WTC11 (cell line): Measurements from ENCODE around the gene CNNM3. TPM values are rescaled to one million over a fixed set of nuclear protein-coding genes. Genes with fewer than 3 reads are reported as not detected.

Experiments
- ATAC-seq: fragments of 200-7000 bp; cut with Tn5 transposase; 2 replicates; pipeline ENCODE4 v1.10.0; 2021; ENCODE audit warnings: mild to moderate bottlenecking, moderate library complexity
- CTCF ChIA-PET: fragments of 300-600 bp; sonication (Branson Sonifier 250); formaldehyde crosslinking; loops from one replicate; lab custom pipeline; 2021; ENCODE audit warnings: antibody characterized with exemption; lab: Charles Lee
- POLR2A ChIA-PET: fragments of 350-600 bp; sonication (Branson Sonifier 250); formaldehyde crosslinking; loops from one replicate; lab custom pipeline; 2021; ENCODE audit warnings: antibody characterized with exemption; lab: Charles Lee
- DNase-seq: peaks from one replicate; pipeline ENCODE4 v3.0.0; 2021; ENCODE audit warnings: low spot score
- H3K27ac Mint-ChIP-seq: 2 replicates; pipeline ENCODE4 v1.8.0; 2021; ENCODE audit warnings: mixed read lengths
- H3K27me3 Mint-ChIP-seq: 2 replicates; pipeline ENCODE4 v1.8.0; 2021; ENCODE audit warnings: low read depth, mild to moderate bottlenecking, moderate library complexity, mixed read lengths
- H3K36me3 Mint-ChIP-seq: 2 replicates; pipeline ENCODE4 v1.8.0; 2021; ENCODE audit warnings: mixed read lengths
- H3K4me1 Mint-ChIP-seq: 2 replicates; pipeline ENCODE4 v1.8.0; 2022; ENCODE audit warnings: mixed read lengths
- H3K4me3 Mint-ChIP-seq: 2 replicates; pipeline ENCODE4 v1.8.0; 2021; ENCODE audit warnings: mild to moderate bottlenecking, moderate library complexity, mixed read lengths
- H3K9me3 Mint-ChIP-seq: 2 replicates; pipeline ENCODE4 v1.8.0; 2021; ENCODE audit warnings: mixed read lengths
- AR ChIP-seq: fragments of 250-450 bp; sonication (Bioruptor Pico); IDR thresholded peaks from 2 replicates; pipeline ENCODE4 v1.9.0; 2021; ENCODE audit warnings: mild to moderate bottlenecking
- ARID4B ChIP-seq: sonication (generic); formaldehyde crosslinking; IDR thresholded peaks from 2 replicates; pipeline ENCODE4 v1.8.0; 2023; ENCODE audit warnings: missing genetic modification reagents, mild to moderate bottlenecking, borderline replicate concordance
- ATF1 ChIP-seq: sonication (generic); formaldehyde crosslinking; IDR thresholded peaks from 2 replicates; pipeline ENCODE4 v1.8.1; 2023; ENCODE audit warnings: mild to moderate bottlenecking, moderate library complexity, missing genetic modification reagents
- CDX4 ChIP-seq: fragments of 250-450 bp; sonication (Bioruptor Pico); IDR thresholded peaks from 2 replicates; pipeline ENCODE4 v1.9.0; 2021; ENCODE audit warnings: moderate library complexity, mild to moderate bottlenecking, inconsistent platforms, borderline replicate concordance
- CREB1 ChIP-seq: sonication (generic); formaldehyde crosslinking; IDR thresholded peaks from 2 replicates; pipeline ENCODE4 v1.8.0; 2023; ENCODE audit warnings: mild to moderate bottlenecking, missing genetic modification reagents
- GABPB1 ChIP-seq: sonication (generic); formaldehyde crosslinking; IDR thresholded peaks from 2 replicates; pipeline ENCODE4 v1.8.1; 2023; ENCODE audit warnings: mild to moderate bottlenecking, missing genetic modification reagents
- MLX ChIP-seq: sonication (generic); formaldehyde crosslinking; IDR thresholded peaks from 2 replicates; pipeline ENCODE4 v1.8.1; 2023; ENCODE audit warnings: mild to moderate bottlenecking, missing genetic modification reagents, moderate library complexity
- NFATC4 ChIP-seq: fragments of 250-450 bp; sonication (Bioruptor Pico); IDR thresholded peaks from 2 replicates; pipeline ENCODE4 v1.9.0; 2021; ENCODE audit warnings: mild to moderate bottlenecking
- NR2C2 ChIP-seq: sonication (generic); formaldehyde crosslinking; IDR thresholded peaks from 2 replicates; pipeline ENCODE4 v1.8.0; 2022; ENCODE audit warnings: mild to moderate bottlenecking, missing genetic modification reagents
- USF2 ChIP-seq: sonication (generic); formaldehyde crosslinking; IDR thresholded peaks from 2 replicates; pipeline ENCODE4 v1.8.1; 2023; ENCODE audit warnings: mild to moderate bottlenecking, missing genetic modification reagents, moderate library complexity
- ZMAT4 ChIP-seq: fragments of 250-450 bp; sonication (Bioruptor Pico); IDR thresholded peaks from 2 replicates; pipeline ENCODE4 v1.9.0; 2021; ENCODE audit warnings: mild to moderate bottlenecking
- ZNF281 ChIP-seq: sonication (generic); formaldehyde crosslinking; IDR thresholded peaks from 2 replicates; pipeline ENCODE4 v1.8.0; 2023; ENCODE audit warnings: mild to moderate bottlenecking, missing genetic modification reagents
- total RNA-seq: library from RNA; stranded (reverse); gene quantifications from 3 replicates; pipeline ENCODE4 v1.2.3, GENCODE V29; 2021
- TF ChIP-seq, protein P1 (sequence below): fragments of 250-450 bp; sonication (Bioruptor Pico); IDR thresholded peaks from 2 replicates; pipeline ENCODE4 v1.9.0; 2021; ENCODE audit warnings: mild to moderate bottlenecking, borderline replicate concordance
- TF ChIP-seq, protein P2 (sequence below): sonication (generic); formaldehyde crosslinking; IDR thresholded peaks from 2 replicates; pipeline ENCODE4 v1.8.1; 2022; ENCODE audit warnings: mild to moderate bottlenecking, moderate library complexity, missing genetic modification reagents
- TF ChIP-seq, protein P3 (sequence below): sonication (generic); formaldehyde crosslinking; IDR thresholded peaks from 2 replicates; pipeline ENCODE4 v1.8.0; 2022; ENCODE audit warnings: mild to moderate bottlenecking, missing genetic modification reagents

Gene CNNM3
- total RNA-seq, 1 experiment from 2014 or later: 34.9 TPM

DNA sequence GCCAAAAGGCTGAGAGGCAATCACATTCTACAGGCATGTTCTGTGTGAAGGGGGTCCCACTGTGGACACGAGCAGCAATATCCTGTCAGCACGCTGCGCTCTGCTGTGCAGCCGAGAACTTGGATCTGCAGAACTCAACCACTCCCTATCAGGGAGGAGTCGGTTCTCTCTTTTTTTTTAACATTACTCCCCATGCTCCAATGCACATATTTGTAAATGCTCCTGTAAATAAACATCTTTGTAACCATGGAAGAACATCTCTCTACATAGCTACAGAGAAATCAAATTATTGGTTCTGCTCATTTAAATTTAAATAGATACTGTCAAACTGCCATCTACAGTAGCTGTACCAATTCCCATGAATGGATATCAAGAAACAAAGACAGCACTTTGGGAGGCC, 30.8 kb downstream of the CNNM3 start (continued):
- TF ChIP-seq, protein P1, sequence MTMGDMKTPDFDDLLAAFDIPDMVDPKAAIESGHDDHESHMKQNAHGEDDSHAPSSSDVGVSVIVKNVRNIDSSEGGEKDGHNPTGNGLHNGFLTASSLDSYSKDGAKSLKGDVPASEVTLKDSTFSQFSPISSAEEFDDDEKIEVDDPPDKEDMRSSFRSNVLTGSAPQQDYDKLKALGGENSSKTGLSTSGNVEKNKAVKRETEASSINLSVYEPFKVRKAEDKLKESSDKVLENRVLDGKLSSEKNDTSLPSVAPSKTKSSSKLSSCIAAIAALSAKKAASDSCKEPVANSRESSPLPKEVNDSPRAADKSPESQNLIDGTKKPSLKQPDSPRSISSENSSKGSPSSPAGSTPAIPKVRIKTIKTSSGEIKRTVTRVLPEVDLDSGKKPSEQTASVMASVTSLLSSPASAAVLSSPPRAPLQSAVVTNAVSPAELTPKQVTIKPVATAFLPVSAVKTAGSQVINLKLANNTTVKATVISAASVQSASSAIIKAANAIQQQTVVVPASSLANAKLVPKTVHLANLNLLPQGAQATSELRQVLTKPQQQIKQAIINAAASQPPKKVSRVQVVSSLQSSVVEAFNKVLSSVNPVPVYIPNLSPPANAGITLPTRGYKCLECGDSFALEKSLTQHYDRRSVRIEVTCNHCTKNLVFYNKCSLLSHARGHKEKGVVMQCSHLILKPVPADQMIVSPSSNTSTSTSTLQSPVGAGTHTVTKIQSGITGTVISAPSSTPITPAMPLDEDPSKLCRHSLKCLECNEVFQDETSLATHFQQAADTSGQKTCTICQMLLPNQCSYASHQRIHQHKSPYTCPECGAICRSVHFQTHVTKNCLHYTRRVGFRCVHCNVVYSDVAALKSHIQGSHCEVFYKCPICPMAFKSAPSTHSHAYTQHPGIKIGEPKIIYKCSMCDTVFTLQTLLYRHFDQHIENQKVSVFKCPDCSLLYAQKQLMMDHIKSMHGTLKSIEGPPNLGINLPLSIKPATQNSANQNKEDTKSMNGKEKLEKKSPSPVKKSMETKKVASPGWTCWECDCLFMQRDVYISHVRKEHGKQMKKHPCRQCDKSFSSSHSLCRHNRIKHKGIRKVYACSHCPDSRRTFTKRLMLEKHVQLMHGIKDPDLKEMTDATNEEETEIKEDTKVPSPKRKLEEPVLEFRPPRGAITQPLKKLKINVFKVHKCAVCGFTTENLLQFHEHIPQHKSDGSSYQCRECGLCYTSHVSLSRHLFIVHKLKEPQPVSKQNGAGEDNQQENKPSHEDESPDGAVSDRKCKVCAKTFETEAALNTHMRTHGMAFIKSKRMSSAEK (CRISPR knock-in tag): no peak
- TF ChIP-seq, protein P2, sequence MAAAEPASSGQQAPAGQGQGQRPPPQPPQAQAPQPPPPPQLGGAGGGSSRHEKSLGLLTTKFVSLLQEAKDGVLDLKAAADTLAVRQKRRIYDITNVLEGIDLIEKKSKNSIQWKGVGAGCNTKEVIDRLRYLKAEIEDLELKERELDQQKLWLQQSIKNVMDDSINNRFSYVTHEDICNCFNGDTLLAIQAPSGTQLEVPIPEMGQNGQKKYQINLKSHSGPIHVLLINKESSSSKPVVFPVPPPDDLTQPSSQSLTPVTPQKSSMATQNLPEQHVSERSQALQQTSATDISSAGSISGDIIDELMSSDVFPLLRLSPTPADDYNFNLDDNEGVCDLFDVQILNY: no peak
- no peak for TF ChIP-seq NR2C2 (CRISPR knock-in tag)

DNA sequence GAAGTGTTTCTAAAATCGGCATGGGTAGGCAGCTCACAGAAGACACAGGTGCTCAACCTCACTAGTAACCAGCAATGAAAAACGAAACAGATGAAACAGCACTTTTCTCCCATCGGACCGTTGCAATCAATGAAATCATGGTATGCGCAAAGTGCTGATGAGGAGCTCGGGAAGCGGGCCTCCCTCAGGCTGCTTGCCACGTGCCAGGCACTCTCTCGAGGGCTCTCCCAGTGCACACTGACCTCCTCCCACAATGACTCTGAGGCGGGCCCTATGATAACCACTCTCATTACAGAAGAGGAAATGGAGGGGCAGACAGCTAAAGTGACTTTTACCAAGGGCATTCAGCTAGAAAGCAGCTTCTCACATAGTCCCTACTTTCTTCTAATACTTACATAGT, 31.5 kb downstream of the CNNM3 start:
- Mint-ChIP-seq H3K27ac (0 out of 2 replicates have a peak overlapping the region, but pooled peaks have one; percentile 48), H3K27me3 (no peaks in the 10 kb centered on the region)
- CTCF ChIA-PET: interaction anchor here (0.6 to 2.7 kb wide), 3 partner anchors 10 to 104 kb away, joined by 3 to 14 read pairs (median 6); partner anchors contain the start of gene ANKRD39
- TF ChIP-seq USF2 (CRISPR knock-in tag) (no peak), ARID4B (no peak), AR (CRISPR knock-in tag) (no peak), GABPB1 (CRISPR knock-in tag) (no peak), ZNF281 (CRISPR knock-in tag) (no peak), CREB1 (CRISPR knock-in tag) (no peak), ZMAT4 (CRISPR knock-in tag) (no peak), NFATC4 (CRISPR knock-in tag) (no peak), CDX4 (CRISPR knock-in tag) (no peak), ATF1 (CRISPR knock-in tag) (no peak), MLX (CRISPR knock-in tag) (no peak)
- TF ChIP-seq, protein P3, sequence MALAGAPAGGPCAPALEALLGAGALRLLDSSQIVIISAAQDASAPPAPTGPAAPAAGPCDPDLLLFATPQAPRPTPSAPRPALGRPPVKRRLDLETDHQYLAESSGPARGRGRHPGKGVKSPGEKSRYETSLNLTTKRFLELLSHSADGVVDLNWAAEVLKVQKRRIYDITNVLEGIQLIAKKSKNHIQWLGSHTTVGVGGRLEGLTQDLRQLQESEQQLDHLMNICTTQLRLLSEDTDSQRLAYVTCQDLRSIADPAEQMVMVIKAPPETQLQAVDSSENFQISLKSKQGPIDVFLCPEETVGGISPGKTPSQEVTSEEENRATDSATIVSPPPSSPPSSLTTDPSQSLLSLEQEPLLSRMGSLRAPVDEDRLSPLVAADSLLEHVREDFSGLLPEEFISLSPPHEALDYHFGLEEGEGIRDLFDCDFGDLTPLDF (CRISPR knock-in tag): no peak

More for the DNA sequence above, 31.5 kb downstream of the CNNM3 start:
- Mint-ChIP-seq H3K9me3 (no peaks in the 10 kb centered on the region), H3K4me3 (no peak overlapping the region), H3K36me3 (peaks cover 21% of the 10 kb centered on the region), H3K4me1 (0 out of 2 replicates have a peak, but pooled peaks cover 3% of the 10 kb centered on the region)
- no peak for DNase-seq
- POLR2A ChIA-PET: interaction anchor here (0.9 kb wide), 1 partner anchor 9 kb away, joined by 4 read pairs; no protein-coding TSS in a partner anchor
- no peak for ATAC-seq
